CD4-positive, alpha-beta T cell treated with Interleukin-6 at 100 ng/mL for 8 hours (primary cell): ENCODE measurements around the gene CBX4.

Experiments used
- DNase-seq: peaks from one replicate; pipeline ENCODE4 v3.0.0-alpha.2; 2020; ENCODE audit warnings: mixed read lengths, low spot score

CBX4 gene

DNA sequence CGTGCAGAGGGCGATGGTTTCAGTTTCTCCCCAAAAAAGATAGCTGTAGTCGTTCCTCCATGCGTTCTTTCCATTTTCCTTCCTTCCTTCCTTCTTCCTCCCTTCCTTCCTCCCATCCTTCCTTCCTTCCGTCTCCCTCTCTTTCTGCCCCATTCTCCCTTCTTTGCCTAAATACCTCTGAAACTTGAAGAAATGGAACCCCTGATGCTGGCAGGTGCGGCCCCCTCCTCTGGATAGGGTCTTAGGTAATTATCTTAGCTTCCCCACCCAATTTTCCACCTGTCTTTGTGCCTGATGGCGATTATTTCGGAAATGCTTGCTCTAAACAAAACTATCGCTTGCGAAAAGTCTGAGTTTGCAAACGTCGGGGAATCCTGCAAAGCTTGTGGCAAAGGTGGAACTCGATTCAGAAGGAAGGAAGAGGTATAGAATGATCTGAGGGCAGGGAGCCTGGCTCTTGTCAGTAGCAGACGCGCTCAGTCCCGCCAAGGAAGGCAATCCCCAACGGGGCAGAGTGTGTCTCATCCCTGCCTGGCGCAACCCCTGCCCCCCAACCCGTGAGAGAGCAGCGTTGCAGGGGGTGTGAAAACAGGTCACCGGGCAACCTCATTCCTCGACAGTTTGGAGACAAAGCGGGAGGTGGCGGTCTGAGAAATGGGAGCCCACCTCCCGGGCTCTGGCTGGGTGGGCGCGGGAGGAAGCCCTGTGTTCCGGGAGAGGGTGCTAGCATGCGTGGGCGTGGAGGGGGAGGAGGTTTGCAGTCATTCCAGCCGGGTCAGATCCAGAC is 39.5 kb downstream of the CBX4 start:
- no peak for DNase-seq

DNA sequence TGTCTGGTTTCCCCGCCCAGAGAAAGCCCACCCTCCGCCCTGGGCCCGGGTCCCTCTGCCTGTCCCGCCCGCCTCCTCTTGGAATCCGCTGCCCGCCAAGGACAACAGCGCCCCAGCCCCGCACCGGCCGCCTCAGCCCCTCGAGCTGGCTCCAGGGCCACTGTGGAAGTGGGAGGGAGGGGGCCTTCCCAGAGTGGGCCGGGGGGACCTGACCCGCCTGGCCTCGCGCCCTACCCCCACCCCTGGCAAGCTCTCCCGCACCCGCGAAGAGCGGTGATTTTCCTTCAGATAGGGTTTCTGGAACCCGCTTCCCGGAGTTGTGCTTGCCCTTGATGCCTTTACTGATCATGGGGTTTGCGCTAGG is 40.1 kb downstream of the CBX4 start:
- no peak for DNase-seq

DNA sequence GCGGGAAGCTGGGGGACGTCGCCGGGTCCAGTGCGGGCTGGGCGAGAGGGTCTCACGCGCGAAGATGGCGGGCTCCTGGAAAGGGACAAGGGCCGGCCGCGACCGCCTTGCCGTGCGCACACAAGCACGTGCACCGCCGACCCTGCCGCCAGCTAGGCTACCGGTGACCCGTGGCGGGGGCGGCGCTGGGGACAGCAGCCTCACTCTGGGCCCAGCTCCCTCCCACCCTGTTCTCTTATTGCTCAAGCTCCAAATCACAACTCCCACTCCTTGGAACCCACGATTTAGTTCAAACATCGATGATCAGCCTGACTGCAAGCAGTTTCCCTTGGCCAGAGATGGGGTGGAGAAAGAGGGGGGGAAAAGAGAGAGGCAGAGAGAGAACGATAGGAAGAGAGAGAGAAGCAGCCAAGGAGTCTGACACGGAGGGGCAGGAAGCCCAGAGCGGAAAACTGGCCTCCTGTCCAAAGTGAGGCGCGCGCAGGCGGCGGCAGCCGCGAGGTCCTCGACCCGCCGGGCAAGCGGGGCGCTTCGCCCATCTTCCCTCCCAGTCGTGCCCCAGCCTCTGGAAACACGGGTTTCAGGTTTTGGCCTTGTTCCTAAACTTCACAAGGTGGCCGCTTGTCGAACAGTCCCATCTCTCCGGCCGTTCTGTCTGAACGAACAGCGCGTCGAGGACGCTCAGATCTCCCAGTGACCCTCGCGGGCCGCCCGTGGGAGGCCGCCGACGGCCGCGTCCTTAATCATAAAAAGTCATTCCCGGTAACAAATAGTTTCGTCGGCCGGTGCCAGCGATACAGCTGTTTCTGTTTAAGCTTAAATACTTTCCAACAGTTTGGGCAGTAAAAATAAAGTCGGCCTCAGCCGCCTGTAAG is 40.7 kb downstream of the CBX4 start:
- DNase-seq = no peak

DNA sequence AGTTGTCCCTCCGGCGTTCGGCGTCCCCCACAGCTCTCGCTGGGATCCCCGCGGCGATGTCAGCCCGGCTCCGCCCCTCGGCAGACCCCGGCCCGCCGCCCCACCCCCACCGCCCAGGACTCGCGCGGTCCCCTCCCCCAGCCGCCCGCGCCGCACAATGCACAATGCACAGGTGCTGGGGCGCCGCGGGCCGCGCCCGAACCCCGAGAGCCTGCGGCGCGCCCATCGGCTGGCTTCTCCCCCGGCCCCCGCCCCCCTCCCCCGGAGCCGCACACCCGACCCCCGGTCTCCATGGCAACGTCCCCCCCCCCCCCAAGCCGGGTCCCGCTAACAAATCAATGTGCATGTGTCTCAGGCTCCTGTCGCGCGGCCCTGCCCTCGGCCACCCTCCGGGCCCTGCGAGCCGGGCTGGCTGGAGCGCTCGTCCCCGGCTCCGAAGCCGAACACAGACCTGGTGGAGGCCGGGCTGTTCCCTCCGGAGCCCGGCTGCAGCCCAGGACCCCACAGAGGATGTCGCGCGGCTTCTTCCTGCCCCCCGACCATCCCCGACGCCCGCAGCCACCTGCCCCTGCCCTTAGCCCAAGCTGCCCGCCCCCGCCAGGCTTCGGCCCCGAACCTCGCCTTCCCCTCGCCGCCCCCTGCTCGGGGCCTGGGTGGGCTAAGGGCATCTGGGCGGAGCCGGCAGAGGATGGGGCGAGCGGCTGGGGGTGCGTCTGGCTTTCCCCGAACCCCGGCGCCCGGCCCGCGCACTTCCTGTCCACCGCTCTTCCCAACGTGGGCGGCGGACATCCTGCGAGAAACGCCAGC is 41.5 kb downstream of the CBX4 start:
- DNase-seq = no peak

DNA sequence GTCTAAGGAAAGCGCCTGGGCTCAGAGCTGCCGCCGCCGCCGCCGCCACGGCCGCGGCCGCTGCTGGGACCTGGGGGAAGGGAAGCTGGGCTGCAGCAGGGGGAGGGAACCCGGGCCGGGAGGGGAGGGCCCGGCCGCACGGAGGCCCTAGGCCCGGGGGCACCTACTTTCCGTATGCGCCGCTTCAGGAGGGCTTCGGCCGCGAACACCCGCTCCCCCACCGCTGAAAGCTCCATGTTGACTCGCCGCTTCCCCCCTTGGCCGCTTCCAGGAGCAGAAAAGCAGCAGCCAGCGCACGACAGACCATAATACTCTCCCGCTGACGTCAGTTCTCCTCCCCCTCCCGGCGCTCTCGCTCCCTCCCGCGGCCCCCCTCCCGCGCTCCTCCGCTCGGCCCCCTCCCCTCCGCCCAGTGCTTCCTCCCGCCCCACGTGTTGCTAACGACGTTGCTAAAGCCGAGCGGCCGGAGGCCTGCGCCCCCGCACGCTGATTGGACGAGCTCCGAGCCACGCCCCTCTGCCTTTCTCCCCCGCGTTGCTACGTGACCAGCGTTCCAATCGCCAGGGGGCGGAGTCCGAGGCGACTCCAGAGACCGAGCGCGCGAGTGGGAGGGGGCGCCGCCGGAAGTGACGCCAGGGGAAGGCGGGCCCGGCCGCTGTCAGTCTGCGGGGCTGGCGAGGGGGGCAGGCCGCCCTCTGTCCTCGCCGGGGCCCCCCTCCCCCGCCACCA is 42.3 kb downstream of the CBX4 start, which contains the start of gene CBX8:
Gene CBX8, minus strand, starts transcription at position 315 of the 729 bp plus-strand sequence. Its CDS starts 79 bp downstream, at position 236.
- peak; percentile 99 for DNase-seq

DNA sequence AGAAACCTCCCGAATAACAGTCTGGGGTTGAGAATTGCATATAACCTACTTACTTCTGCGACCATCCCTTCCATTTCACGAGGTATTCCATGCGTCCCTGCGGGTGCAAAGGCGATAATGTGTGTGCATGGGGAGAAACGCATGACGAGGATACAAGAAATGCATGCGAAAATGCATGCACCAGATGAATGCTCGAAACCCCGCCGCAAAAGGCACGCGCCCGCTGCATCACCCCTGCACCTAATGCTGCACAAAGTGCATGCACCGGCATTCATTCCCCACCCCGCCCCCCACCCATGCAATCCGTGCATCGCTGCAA is 42.8 kb downstream of the CBX4 start:
- DNase-seq = no peak

DNA sequence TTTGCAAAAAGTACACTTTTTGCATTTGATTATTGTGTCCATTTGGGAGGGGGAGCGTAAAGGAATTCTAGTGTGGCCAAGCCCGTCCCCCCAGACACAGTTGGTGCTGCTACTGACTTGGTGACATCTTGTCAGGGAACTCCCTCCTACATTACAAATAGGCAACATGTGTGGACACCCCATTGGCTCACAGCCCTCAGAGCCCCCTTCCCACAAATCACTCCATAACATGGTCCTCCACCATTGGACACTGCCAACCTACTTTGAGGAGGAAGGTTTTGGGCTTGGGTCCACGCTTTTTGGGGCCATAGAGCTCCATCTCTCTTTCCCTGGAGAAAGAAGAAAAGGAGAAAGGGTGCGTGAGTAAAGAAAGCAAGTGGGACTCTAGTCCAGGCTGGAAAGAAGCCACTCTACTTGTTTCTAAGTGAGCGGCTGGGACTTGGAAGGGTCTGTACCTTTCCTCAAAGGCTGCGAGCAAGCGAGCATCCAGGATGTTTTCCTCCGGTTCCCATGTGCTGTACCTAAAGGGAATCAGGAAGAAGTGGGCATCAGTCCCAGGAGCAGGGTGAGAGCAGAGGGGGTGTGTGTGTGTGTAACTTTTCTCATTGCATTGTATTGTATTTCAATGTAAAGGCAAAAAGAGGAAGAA is 43.3 kb downstream of the CBX4 start:
- DNase-seq = no peak

DNA sequence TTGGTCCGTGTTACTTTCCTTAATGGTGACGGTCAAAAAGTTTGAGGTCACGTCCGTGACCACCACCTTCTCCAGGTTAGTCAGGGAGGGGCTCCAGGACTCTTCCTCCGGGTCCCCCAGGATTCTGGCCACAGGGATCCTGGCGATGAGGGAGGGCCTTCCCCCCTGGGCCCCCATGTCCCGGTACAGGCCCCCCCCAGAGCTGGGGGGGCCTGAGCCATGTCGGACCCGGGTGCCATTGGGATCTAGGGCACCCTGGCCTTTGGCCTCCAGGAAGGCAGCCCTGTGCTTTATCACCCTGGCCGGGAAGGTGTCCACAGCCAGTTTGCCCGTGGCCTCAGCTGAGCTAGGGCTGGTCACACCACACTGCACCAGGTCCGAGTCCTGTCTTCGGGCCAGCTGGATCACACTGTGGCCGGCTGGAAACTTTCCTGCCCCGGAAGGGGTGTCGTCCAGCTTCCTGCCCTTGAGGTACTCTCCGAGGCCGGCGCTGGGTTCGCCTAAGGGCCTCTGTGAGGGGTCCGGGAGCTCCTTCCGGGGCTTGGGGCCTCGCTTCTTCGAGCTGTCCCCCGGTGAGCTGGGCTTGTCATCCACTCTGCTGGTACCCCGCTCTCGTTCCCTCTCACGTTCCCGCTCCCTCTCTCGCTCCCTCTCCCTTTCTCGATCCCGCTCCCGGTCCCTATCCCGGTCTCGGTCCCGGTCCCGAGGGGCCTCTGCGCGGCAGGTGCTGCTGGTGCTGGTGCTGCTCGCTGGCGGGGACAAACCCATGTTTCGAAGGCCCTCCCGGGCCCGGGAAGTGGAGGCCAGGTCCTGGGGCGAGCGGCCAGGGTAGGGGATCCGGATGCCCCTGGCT is 44.4 kb downstream of the CBX4 start:
- no peak for DNase-seq

DNA sequence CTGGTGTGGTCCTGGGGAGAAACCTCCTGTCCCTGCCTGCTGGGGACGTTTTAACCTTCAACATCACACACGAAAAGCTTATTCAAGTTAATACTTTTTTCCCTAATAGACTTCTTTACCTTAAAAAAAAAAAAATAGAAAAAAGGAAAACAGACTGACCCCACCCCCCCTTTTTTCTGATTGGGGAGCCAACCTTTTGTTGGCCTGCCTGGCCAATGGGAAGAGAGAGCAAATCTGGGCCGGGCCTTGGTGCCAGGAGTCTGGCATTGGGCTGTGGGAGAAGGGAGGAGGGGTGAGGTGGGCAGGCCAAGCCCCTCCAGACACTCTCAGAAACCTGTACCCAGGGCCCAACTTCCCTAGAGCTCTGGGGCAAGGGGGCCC is 45.3 kb downstream of the CBX4 start:
- DNase-seq = no peak

DNA sequence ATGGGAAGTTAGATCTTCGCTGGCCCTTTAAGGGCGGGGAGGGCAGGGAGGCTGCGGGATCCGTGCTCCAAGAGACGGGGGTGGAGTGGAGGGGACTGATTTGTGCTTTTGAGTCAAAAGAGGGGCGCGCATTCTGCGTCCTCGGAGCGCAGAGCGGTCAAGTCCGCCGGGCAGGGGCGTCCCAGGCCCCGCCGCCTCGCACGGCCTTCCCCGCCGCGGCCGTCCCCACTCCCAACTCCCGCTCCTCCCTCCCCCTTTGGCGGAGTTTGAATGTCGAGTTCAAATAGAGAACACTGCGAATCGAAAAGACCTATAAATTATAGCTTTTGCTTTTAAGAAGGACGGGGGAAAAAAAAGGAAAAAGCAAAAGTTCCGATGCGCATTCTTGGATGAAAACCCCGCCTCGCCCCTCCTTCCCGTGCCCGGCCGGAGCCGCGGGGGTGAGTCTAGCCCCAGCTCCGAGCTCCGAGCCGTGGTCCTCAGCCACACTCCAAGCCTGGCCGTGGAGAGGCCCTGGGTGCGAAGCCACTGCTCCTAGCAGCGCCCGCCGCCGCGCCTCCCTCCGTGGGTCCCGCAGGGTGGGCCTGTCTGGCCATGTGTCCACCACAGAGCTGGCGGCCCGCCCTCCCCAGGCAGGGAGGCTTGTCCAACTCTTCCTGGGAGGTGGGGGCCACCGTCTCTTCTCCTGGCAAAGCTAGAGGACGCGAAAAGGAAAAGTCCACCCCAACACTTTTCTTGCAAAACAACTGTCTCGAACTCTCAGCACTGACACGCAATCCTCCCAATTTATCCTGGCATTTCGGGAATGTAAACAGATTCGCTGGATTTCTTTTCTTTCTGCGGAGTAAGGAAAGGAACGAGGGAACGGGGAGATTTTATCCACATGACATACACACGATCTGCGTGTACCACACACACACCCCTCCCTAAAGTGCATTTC is 46.0 kb downstream of the CBX4 start:
- DNase-seq = no peak

DNA sequence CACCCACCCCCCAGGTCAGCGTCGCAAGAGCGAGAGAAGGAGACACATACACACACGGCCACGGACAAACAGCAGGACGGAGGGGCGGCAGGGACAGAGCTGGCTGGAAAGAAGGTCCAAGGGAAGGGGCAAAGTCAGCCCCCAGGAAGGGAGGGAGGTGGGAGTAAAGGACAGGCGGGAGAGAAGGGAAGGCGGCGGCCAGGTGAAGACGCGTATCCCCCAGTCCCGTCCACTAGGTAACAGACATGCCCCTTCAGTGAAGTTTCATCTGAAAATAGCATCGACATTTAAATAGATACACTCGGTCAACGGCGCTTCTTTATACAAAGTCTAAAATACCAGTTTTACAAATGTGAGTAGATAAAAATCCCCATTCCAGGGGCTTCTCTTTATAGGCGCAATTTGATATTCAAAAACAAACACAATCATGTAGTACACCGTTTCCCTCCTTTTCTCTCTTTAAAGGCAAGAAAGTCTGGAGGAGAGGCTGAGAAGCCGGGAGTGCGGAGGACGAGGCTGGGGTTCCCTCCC is 46.8 kb downstream of the CBX4 start:
- DNase-seq = no peak

DNA sequence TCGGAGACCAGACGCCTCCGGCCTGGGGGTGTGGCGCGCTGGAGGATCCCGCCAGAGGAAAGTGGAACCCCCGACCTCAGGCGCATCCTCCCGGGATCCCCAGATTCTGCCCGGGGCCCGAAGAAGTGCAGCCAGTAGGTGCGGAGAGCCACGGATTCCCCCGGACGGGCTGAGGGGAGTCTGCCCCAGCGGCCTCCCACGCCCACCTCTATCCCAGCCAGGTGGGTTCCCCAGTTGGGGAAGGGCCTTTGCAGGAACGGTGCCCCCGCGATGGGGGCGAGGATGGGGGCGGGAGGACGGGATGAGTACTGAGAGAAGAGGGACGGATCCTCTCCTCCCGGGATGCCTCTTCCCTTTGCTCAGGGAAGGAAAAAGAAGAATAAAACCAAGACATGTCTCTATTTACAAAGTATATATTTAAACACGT is 47.5 kb downstream of the CBX4 start:
- no peak for DNase-seq

DNA sequence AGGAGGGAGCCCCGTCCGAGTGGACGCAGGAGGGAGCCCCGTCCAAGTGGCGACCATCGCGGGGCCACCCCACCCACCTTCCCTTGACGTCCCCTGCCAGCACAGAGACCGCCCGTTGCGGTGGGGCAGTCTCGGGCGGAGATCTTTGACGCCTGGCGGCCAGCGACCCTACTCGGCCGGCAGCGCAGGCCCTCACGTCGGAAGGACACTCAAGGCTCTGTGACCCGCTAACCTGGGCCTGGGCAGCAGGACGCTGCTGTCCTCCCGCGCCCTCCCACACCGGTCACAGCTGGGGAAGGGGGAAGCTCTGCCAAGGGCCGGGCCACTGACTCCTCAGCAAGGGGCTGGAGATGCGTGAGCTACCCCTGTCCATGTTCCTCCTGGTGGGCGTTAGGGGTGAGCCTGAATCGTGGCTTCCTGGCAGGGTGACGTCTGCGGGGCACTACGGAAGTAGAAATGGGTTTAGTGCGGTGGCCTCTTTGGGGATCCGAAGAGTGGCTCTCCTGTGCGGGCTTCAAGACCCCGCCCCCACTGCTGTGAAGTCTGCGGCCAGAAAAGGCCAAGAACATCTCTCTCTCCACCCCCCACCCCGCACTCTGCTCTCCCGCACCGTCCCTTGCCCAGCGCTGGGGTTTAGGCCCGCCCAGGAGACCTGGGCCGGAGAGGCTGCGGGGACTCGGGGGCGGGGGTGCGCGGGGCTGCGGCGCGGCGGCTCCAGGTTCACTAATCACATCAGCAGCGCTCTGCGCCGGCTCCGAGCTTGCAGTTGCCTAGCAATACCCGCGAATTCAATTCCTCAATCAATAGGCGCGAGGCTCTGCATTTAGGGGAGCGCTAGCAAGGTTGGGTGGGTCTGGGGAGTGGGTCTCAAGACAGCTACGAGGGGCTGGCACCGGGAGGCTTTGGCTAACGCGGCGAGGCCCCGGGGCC is 48.2 kb downstream of the CBX4 start:
- DNase-seq = no peak

DNA sequence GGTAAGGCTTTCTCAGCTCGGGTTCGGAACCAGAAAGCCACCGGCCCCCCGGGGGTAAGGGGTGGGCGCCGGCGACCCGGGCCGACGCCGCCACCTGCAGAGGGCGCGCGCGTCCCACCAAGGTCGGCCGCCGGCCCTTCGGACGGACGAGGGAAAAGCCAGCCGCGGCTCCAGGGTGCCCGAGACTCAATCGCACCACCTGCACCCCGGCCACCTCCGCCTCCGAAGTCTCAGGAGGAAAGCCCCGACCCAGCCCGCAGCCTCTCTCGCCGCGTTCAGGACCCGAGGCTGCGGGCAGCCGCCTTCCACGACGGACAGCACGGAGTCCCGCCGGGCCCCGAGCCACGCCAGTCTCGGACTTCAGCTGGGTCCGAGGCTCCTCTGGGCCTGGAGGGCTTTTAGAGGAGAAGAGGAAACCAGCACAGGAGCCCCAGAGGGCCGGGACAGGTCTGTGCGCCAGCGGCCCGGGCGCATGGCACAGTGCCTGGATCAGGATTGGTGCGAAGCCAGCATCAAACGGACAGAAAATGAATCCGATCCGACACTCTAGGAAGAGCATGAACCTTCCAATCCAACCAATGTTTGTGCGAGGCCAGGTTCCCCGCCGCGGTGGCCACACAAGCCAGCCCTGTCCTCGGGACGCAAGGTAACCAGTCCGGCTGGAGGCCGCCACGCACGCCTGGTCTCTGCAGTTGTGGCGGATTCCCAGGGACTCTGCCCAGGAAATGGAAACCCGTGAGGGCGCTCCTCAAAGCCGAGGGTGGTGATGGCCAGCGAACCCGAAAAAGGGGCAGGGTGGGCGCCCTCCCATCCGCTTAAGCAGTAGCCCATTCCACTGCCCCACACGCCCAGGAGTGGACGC is 49.1 kb downstream of the CBX4 start:
- DNase-seq = no peak

DNA sequence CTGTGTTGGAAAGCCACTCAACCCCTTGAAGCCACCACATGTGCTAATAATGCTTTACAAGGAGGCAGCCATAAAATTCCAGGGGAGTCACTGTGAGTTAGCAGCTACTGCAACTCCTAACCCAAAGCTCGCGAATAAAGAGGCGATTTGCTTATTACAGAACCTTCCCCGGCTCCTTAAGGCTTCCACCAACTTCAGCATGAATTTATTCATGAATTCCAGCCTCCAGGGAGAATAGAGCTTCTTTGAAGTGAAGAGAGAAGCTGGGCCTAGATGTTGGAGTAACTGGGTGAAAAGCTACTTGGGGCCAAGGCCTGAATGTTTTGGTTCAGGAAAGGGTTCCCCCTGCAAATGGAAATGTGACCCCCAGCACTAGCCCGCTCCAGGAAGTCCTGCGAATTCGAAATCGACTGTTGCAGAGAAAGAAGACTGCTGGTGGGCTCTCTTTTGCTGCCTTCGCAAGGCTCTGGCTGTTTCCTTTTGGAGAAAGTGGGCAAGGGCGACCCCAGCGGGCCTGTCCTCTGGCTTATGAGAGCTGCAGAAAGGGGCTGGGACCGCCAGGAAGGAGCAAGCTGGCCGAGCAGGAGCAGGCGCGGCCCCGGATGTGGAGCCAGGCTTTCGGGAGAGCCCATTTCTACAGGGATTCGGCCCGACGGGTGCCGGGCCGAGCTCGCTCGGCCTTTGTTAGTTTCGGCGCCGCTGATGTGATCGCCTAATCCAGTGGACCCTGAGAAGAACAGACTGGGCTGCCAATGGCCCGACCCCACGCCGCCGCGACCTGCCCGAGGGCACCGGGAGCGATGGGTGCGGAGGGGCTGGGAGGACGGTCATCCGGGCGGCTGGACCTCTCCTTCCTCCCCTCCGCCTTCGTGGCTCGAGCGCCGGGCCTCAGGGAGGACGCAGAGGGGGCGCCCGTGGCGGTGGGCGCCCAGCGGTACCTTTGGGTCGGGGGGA is 50.0 kb downstream of the CBX4 start:
- DNase-seq = no peak

DNA sequence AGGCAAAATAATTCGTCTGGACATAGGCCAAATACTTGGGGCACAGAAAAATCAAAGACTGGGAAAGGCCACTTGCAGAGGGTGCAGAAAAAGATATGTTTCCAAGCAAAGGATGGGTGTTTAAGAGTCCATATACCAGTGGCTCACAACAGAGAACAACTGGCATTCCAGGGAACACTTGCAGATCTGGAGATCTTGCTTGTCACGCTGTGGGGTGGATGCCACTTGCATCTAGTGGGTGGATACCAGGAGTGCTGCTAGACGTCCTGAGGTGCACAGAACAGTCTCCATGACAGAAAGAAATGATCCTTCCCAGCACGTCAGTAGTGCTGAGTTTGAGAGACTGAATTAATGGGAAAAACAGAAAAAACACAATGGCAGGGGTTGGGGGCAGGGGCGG is 50.8 kb downstream of the CBX4 start:
- no peak for DNase-seq
